Hepatocyte (in vitro differentiated cells): ENCODE measurements around the gene PTPRE.

Experiments
- CTCF ChIP-seq: fragments of 200-600 bp; sonication (generic); IDR thresholded peaks from 2 replicates; pipeline ENCODE4 v1.5.1; 2016; ENCODE audit warnings: antibody characterized with exemption, mild to moderate bottlenecking; ENCODE audit not compliant: poor library complexity
- EZH2 ChIP-seq: fragments of 200-600 bp; sonication (generic); IDR thresholded peaks from 2 replicates; pipeline ENCODE4 v1.6.1; 2016; ENCODE audit warnings: antibody characterized with exemption, mild to moderate bottlenecking, borderline replicate concordance
- EZH2phosphoT487 ChIP-seq: fragments of 200-600 bp; sonication (generic); IDR thresholded peaks from one replicate; pipeline ENCODE4 v1.6.1; 2018; ENCODE audit warnings: antibody characterized with exemption, mild to moderate bottlenecking, low read depth, moderate library complexity; ENCODE audit not compliant: unreplicated experiment, severe bottlenecking

- no peak for TF ChIP-seq CTCF
- no peak for TF ChIP-seq EZH2
- TF ChIP-seq EZH2phosphoT487, result no peak
Measured at GRCh38 chr10:128080641-128081040, 173.7 kb downstream of the PTPRE start.
